Measurements from ENCODE around the gene SPRED2. TPM values are rescaled to one million over a fixed set of nuclear protein-coding genes. Genes with fewer than 3 reads are reported as not detected.

SPRED2 gene
- polyA plus RNA-seq, 1 donor from 2014 or later = 5.3 TPM

- no peak for TF ChIP-seq MXI1 (conservative IDR thresholded peaks at IDR 0.05; ENCODE audit: poor library complexity, severe bottlenecking)
- TF ChIP-seq POLR2AphosphoS5 (IDR thresholded peaks at IDR 0.05) = no peak
- TF ChIP-seq, protein P1, sequence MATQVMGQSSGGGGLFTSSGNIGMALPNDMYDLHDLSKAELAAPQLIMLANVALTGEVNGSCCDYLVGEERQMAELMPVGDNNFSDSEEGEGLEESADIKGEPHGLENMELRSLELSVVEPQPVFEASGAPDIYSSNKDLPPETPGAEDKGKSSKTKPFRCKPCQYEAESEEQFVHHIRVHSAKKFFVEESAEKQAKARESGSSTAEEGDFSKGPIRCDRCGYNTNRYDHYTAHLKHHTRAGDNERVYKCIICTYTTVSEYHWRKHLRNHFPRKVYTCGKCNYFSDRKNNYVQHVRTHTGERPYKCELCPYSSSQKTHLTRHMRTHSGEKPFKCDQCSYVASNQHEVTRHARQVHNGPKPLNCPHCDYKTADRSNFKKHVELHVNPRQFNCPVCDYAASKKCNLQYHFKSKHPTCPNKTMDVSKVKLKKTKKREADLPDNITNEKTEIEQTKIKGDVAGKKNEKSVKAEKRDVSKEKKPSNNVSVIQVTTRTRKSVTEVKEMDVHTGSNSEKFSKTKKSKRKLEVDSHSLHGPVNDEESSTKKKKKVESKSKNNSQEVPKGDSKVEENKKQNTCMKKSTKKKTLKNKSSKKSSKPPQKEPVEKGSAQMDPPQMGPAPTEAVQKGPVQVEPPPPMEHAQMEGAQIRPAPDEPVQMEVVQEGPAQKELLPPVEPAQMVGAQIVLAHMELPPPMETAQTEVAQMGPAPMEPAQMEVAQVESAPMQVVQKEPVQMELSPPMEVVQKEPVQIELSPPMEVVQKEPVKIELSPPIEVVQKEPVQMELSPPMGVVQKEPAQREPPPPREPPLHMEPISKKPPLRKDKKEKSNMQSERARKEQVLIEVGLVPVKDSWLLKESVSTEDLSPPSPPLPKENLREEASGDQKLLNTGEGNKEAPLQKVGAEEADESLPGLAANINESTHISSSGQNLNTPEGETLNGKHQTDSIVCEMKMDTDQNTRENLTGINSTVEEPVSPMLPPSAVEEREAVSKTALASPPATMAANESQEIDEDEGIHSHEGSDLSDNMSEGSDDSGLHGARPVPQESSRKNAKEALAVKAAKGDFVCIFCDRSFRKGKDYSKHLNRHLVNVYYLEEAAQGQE (IDR thresholded peaks at IDR 0.05; ENCODE audit: borderline replicate concordance) = no peak
- no peak for TF ChIP-seq RAD21 (conservative IDR thresholded peaks at IDR 0.05)
- TF ChIP-seq EP300 (conservative IDR thresholded peaks at IDR 0.05; ENCODE audit: poor library complexity, severe bottlenecking) = no peak
- no peak for TF ChIP-seq EZH2 (IDR thresholded peaks at IDR 0.05; ENCODE audit: borderline replicate concordance, insufficient read depth, low read length, poor library complexity, severe bottlenecking)
- no peak for TF ChIP-seq SMC3 (conservative IDR thresholded peaks at IDR 0.05; ENCODE audit: poor library complexity)
- no peak for TF ChIP-seq TAF1 (IDR thresholded peaks at IDR 0.05; ENCODE audit: low read depth)
- TF ChIP-seq, protein P2, sequence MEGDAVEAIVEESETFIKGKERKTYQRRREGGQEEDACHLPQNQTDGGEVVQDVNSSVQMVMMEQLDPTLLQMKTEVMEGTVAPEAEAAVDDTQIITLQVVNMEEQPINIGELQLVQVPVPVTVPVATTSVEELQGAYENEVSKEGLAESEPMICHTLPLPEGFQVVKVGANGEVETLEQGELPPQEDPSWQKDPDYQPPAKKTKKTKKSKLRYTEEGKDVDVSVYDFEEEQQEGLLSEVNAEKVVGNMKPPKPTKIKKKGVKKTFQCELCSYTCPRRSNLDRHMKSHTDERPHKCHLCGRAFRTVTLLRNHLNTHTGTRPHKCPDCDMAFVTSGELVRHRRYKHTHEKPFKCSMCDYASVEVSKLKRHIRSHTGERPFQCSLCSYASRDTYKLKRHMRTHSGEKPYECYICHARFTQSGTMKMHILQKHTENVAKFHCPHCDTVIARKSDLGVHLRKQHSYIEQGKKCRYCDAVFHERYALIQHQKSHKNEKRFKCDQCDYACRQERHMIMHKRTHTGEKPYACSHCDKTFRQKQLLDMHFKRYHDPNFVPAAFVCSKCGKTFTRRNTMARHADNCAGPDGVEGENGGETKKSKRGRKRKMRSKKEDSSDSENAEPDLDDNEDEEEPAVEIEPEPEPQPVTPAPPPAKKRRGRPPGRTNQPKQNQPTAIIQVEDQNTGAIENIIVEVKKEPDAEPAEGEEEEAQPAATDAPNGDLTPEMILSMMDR (IDR thresholded peaks at IDR 0.05; ENCODE audit: poor library complexity, severe bottlenecking) = no peak
- Histone ChIP-seq H3K9ac (ENCODE audit: low read length) (no peak overlapping the region), H3K4me2 (ENCODE audit: low read length) (no peak overlapping the region), H3F3A (ENCODE audit: insufficient read depth, low read length, poor library complexity, severe bottlenecking) (no peaks in the 10 kb centered on the region), H3K27ac (ENCODE audit: low read length) (no peak overlapping the region), H3K4me3 (ENCODE audit: low read length) (no peak overlapping the region), H3K79me2 (replicated peaks; ENCODE audit: insufficient read depth, low read length) (peaks cover 3% of the 10 kb centered on the region), H3K27me3 (ENCODE audit: insufficient read depth, low read depth, low read length) (no peaks in the 10 kb centered on the region), H4K20me1 (ENCODE audit: insufficient read depth) (no peaks in the 10 kb centered on the region), H3K9me3 (ENCODE audit: low read length) (no peaks in the 10 kb centered on the region), H2AFZ (ENCODE audit: low read depth, low read length) (no peak overlapping the region), H3K9me2 (ENCODE audit: insufficient read depth, low read length) (no peaks in the 10 kb centered on the region), H3K36me3 (ENCODE audit: insufficient read depth, low read length) (no peaks in the 10 kb centered on the region)
These were observed 62.4 kb downstream of the SPRED2 start for GRCh38 chr2:65369980-65370379.

GRCh38 chr2:65369574-65369973 is 62.8 kb downstream of the SPRED2 start:
- Histone ChIP-seq H3K27ac (ENCODE audit: low read length) (no peak overlapping the region), H3K79me2 (replicated peaks; ENCODE audit: insufficient read depth, low read length) (peaks cover 3% of the 10 kb centered on the region), H3F3A (ENCODE audit: insufficient read depth, low read length, poor library complexity, severe bottlenecking) (no peaks in the 10 kb centered on the region), H3K9ac (ENCODE audit: low read length) (no peak overlapping the region), H2AFZ (ENCODE audit: low read depth, low read length) (no peak overlapping the region), H3K9me3 (ENCODE audit: low read length) (no peaks in the 10 kb centered on the region), H3K9me2 (ENCODE audit: insufficient read depth, low read length) (no peaks in the 10 kb centered on the region), H3K27me3 (ENCODE audit: insufficient read depth, low read depth, low read length) (no peaks in the 10 kb centered on the region), H3K4me3 (ENCODE audit: low read length) (no peak overlapping the region), H3K36me3 (ENCODE audit: insufficient read depth, low read length) (no peaks in the 10 kb centered on the region), H3K4me2 (ENCODE audit: low read length) (no peak overlapping the region), H4K20me1 (ENCODE audit: insufficient read depth) (no peaks in the 10 kb centered on the region)
- TF ChIP-seq EZH2 (IDR thresholded peaks at IDR 0.05; ENCODE audit: borderline replicate concordance, insufficient read depth, low read length, poor library complexity, severe bottlenecking) (no peak), SMC3 (conservative IDR thresholded peaks at IDR 0.05; ENCODE audit: poor library complexity) (no peak), TAF1 (IDR thresholded peaks at IDR 0.05; ENCODE audit: low read depth) (no peak), RAD21 (conservative IDR thresholded peaks at IDR 0.05) (no peak), EP300 (conservative IDR thresholded peaks at IDR 0.05; ENCODE audit: poor library complexity, severe bottlenecking) (no peak), MXI1 (conservative IDR thresholded peaks at IDR 0.05; ENCODE audit: poor library complexity, severe bottlenecking) (no peak), POLR2AphosphoS5 (IDR thresholded peaks at IDR 0.05) (no peak)
- TF ChIP-seq, protein P2 (IDR thresholded peaks at IDR 0.05; ENCODE audit: poor library complexity, severe bottlenecking) = no peak
- TF ChIP-seq, protein P1 (IDR thresholded peaks at IDR 0.05; ENCODE audit: borderline replicate concordance) = no peak
